PC-9 (cell line): ENCODE measurements around the gene VSIG8. TPM values are rescaled to one million over a fixed set of nuclear protein-coding genes. Genes with fewer than 3 reads are reported as not detected.
A peak's percentile ranks its signal among the peaks of the same experiment; 100 is the strongest.

Source experiments
- BruUV-seq: library from RNA; stranded (reverse); fragments of 400-500 nt; replicated peaks from 2 replicates; lab custom pipeline; 2021; lab: Mats Ljungman, UMichigan
- CTCF ChIA-PET: fragments of 300-600 bp; sonication (Branson Sonifier 250); formaldehyde crosslinking; loops from one replicate; lab custom pipeline; 2022; ENCODE audit warnings: antibody characterized with exemption; lab: Charles Lee
- POLR2A ChIA-PET: fragments of 300-600 bp; sonication (Branson Sonifier 250); formaldehyde crosslinking; loops from one replicate; lab custom pipeline; 2022; ENCODE audit warnings: antibody characterized with exemption; ENCODE audit not compliant: unreplicated experiment; lab: Charles Lee
- DNase-seq, 2 experiments: peaks; one replicate each; pipeline versions ENCODE4 v3.0.0 to v3.0.0-alpha.2; 2015 to 2022; ENCODE audit warnings: mixed read lengths in 1 of 2
- H2AFZ ChIP-seq: fragments of 200-600 bp; sonication (generic); 2 replicates; pipeline ENCODE4 v1.8.1; 2017; ENCODE audit warnings: antibody characterized with exemption
- H3F3A ChIP-seq: fragments of 200-600 bp; sonication (generic); 2 replicates; pipeline ENCODE4 v1.8.1; 2017; ENCODE audit warnings: antibody characterized with exemption, mild to moderate bottlenecking, low read depth; ENCODE audit not compliant: insufficient read depth
- H3K27ac ChIP-seq: fragments of 200-600 bp; sonication (generic); 2 replicates; pipeline ENCODE4 v1.6.1; 2016; ENCODE audit warnings: mixed run types
- H3K27me3 ChIP-seq: fragments of 200-600 bp; sonication (generic); 2 replicates; pipeline ENCODE4 v1.6.1; 2016; ENCODE audit warnings: low read depth, mixed run types; ENCODE audit not compliant: insufficient read depth
- H3K36me3 ChIP-seq: fragments of 200-600 bp; sonication (generic); 2 replicates; pipeline ENCODE4 v1.6.1; 2016; ENCODE audit warnings: low read depth, mixed run types
- H3K4me1 ChIP-seq: fragments of 200-600 bp; sonication (generic); replicated peaks from 2 replicates; pipeline ENCODE4 v1.6.1; 2016; ENCODE audit warnings: mixed run types; ENCODE audit not compliant: insufficient read depth
- H3K4me2 ChIP-seq: fragments of 200-600 bp; sonication (generic); 2 replicates; pipeline ENCODE4 v1.6.1; 2017; ENCODE audit warnings: mixed run types
- H3K4me3 ChIP-seq: fragments of 200-600 bp; sonication (generic); 2 replicates; pipeline ENCODE4 v1.6.1; 2016; ENCODE audit warnings: mixed run types
- H3K79me2 ChIP-seq: fragments of 200-600 bp; sonication (generic); 2 replicates; pipeline ENCODE4 v1.6.1; 2017; ENCODE audit warnings: low read depth, mixed run types
- H3K9me2 ChIP-seq: fragments of 200-600 bp; sonication (generic); 2 replicates; pipeline ENCODE4 v1.8.1; 2017; ENCODE audit warnings: mild to moderate bottlenecking; ENCODE audit not compliant: insufficient read depth
- H3K9me3 ChIP-seq: fragments of 200-600 bp; sonication (generic); 2 replicates; pipeline ENCODE4 v1.8.1; 2016; ENCODE audit warnings: low read depth; ENCODE audit not compliant: insufficient read depth
- H4K20me1 ChIP-seq: fragments of 200-600 bp; sonication (generic); 2 replicates; pipeline ENCODE4 v1.8.1; 2017; ENCODE audit not compliant: insufficient read depth
- CTCF ChIP-seq: fragments of 200-600 bp; sonication (generic); conservative IDR thresholded peaks from 2 replicates; pipeline ENCODE4 v1.6.1; 2017; ENCODE audit warnings: mixed run types, antibody characterized with exemption, mild to moderate bottlenecking, moderate library complexity
- EZH2 ChIP-seq: fragments of 200-600 bp; sonication (generic); IDR thresholded peaks from 2 replicates; pipeline ENCODE4 v1.8.0; 2017; ENCODE audit warnings: antibody characterized with exemption, low read depth
- intact Hi-C: fragments of 100-400 bp; cut with micrococcal nuclease; formaldehyde crosslinking; loops from one replicate; pipeline ENCODE4 v1.10.0; 2022; ENCODE audit not compliant: unreplicated experiment
- total RNA-seq: library from RNA; stranded (reverse); gene quantifications from 2 replicates; pipeline ENCODE4 v1.2.3, GENCODE V29; 2021

VSIG8 gene
- total RNA-seq, 1 experiment from 2014 or later: not detected

- ChIA-PET CTCF (interaction anchor here (0.6 kb wide), 1 partner anchor 45 kb away, joined by 3 read pairs; no protein-coding TSS in a partner anchor), POLR2A (no interaction called here)
- Histone ChIP-seq H3K36me3 (no peaks in the 10 kb centered on the region), H2AFZ (no peak overlapping the region), H3K4me2 (no peak overlapping the region), H3F3A (peaks cover 21% of the 10 kb centered on the region), H4K20me1 (no peaks in the 10 kb centered on the region), H3K4me3 (no peak overlapping the region), H3K27me3 (no peaks in the 10 kb centered on the region), H3K79me2 (no peaks in the 10 kb centered on the region), H3K4me1 (peaks cover 22% of the 10 kb centered on the region), H3K9me2 (no peaks in the 10 kb centered on the region), H3K27ac (no peak overlapping the region), H3K9me3 (no peaks in the 10 kb centered on the region)
- intact Hi-C loops: no loop called here
- no TSS peak for BruUV-seq
- TF ChIP-seq EZH2 (no peak), CTCF (no peak)
- DNase-seq: no peak
Measured at GRCh38 chr1:159895836-159896545, 33.5 kb upstream of the VSIG8 start.

GRCh38 chr1:159895286-159895685 is 32.8 kb upstream of the VSIG8 start:
- no peak for TF ChIP-seq EZH2
- TF ChIP-seq CTCF: no peak
- no peaks in the 10 kb centered on the region for H3K36me3 ChIP-seq
- H3K27me3 ChIP-seq: no peaks in the 10 kb centered on the region
- no peaks in the 10 kb centered on the region for H3K9me3 ChIP-seq
- H2AFZ ChIP-seq: no peak overlapping the region
- peaks cover 14% of the 10 kb centered on the region; the same call in 1 of the 2 replicates for H3F3A ChIP-seq
- POLR2A ChIA-PET: no interaction called here
- H4K20me1 ChIP-seq: no peaks in the 10 kb centered on the region
- intact Hi-C loops: no loop called here
- H3K9me2 ChIP-seq: no peaks in the 10 kb centered on the region
- no peaks in the 10 kb centered on the region for H3K79me2 ChIP-seq
- H3K4me3 ChIP-seq: no peak overlapping the region
- peaks cover 21% of the 10 kb centered on the region for H3K4me1 ChIP-seq
- no peak overlapping the region for H3K4me2 ChIP-seq
- CTCF ChIA-PET: no interaction called here
- no peak overlapping the region for H3K27ac ChIP-seq
- DNase-seq: no peak
- BruUV-seq: no TSS peak

GRCh38 chr1:159892944-159893343 is 30.5 kb upstream of the VSIG8 start:
- H3K36me3 ChIP-seq: no peaks in the 10 kb centered on the region
- H3K9me3 ChIP-seq: no peaks in the 10 kb centered on the region
- peaks cover 9% of the 10 kb centered on the region; the same call in 1 of the 2 replicates for H3F3A ChIP-seq
- no peak overlapping the region for H3K4me3 ChIP-seq
- H3K4me1 ChIP-seq: peaks cover 26% of the 10 kb centered on the region
- H3K4me2 ChIP-seq: no peak overlapping the region
- no peaks in the 10 kb centered on the region for H3K9me2 ChIP-seq
- no peak overlapping the region for H3K27ac ChIP-seq
- BruUV-seq: no TSS peak
- intact Hi-C loops: loop anchor here (1.0 to 5.0 kb wide), 3 partner anchors 44 to 296 kb away; no protein-coding TSS in a partner anchor
- H3K79me2 ChIP-seq: no peaks in the 10 kb centered on the region
- CTCF ChIA-PET: interaction anchor here (0.6 to 4.8 kb wide), 11 partner anchors 23 to 483 kb away, joined by 3 to 72 read pairs (median 5); partner anchors contain the start of genes DUSP23 and TAGLN2
- DNase-seq: no peak
- no peak overlapping the region for H2AFZ ChIP-seq
- POLR2A ChIA-PET: interaction anchor here (0.6 to 1.4 kb wide), 4 partner anchors 23 to 115 kb away, joined by 5 to 10 read pairs (median 8); no protein-coding TSS in a partner anchor
- H3K27me3 ChIP-seq: no peaks in the 10 kb centered on the region
- TF ChIP-seq EZH2: no peak
- peak; percentile 36 for TF ChIP-seq CTCF
- no peaks in the 10 kb centered on the region for H4K20me1 ChIP-seq
